ENCODE measurements around the gene TMEM200B.
"Not testable (repeated sequence)": the region's sequence is repeated elsewhere in the genome, so short reads cannot be mapped to it uniquely, and the experiment has no call there.

Gene TMEM200B

DNA sequence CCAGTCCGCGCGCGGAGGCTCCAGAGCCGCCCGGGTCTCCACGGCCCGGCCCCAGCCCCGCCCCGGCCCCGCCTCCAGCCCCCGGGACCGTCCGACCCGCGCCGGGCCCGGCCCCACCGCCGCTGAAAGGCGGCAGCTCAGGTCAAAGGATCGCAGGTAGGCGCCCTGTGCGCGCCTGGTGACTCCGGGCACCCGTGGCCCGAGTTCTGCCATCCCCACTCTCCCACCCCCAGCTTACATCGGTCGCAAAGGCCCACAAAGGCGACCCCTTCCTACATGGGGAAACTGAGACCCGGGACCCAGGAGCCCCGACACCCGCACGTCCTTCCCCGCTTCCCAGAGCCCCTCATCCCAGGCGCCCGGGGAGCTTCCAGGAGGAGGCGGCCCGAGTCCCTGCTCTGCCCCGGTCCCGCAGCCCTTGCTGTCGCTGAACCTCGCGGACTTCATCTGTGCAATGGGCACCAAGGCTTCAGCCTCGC is at the start of gene TMEM200B:
TMEM200B (minus strand) TSS at position 17 of the 479 bp plus-strand sequence. CDS start 2,075 bp downstream, outside the sequence.
- DNase-seq, result no peak

DNA sequence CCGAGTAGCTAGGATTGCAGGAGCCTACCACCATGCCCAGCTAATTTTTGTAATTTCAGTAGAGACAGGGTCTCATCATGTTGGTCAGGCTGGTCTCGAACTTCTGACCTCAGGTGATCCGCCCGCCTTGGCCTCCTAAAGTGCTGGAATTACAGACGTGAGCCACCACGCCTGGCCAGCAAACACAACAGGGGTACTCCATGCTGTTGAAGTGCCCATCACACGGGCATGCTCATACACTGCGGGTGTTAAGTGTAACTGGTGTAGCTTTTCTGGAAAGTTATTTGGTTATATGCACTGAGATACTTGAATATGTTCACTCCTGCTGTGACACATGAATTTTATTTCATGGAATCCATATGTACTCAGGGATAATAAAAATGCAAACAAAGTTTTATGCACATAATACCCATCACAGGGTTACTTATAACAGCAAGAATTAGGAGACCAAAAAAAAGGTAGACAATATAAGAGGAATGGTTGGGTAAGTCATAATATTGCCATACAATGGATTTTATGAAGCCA is 48.8 kb upstream of the TMEM200B start:
- DNase-seq, result no peak

DNA sequence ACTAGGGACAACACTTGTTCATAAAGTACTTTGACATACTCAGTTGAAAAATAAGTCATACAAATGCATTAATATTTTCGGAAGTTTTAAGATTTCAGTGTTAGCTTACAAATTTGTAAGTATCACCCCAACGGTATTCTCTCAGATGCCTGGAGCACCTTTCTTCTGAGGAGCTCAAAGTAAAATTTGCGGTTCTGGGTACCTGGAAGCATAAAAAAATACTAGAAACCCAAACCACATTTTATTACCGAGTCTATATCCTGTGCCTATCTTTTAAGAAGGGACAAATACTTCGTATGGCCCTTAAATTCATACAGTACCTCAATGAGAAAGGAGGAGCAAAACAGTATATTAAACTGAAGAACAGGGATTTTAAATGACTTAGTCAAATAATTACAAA is 47.8 kb upstream of the TMEM200B start:
- no peak for DNase-seq

DNA sequence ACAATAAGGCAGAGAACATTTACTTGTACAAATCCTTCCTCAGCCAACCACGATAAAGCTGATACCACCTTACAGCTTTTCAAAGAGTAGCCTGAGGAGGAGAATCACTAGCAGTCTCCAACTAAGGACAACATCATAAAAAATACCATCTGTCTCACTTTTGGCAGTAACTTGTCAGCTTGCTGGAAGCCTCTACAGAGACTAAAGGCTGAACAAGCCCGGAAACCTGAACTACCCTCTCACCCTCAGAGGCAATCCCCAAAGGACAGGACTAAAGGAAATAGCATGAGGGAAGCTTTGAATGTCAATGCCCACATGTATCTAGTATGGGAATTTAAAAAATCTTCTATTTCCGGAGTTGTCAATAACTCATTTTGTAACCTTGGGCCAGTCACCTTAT is 47.4 kb upstream of the TMEM200B start:
- DNase-seq, result no peak

DNA sequence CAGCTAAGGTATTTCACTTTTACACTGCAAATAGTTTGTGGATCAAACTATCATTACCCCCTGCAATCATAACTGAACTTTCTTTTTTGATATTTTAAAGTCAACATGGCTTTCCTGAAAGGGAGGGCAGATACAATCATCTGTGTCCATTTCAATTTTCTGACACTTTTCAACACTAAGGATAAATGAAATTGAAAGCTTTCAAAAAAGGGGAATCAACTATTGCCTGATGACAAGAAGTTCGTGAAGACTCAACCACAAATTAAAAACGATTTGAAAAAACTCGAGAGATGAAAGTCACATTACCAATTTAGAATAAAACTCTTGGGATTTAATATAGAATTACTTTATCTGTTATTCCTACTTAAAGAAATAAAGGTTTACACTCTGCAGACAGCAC is 46.3 kb upstream of the TMEM200B start:
- DNase-seq, result no peak

DNA sequence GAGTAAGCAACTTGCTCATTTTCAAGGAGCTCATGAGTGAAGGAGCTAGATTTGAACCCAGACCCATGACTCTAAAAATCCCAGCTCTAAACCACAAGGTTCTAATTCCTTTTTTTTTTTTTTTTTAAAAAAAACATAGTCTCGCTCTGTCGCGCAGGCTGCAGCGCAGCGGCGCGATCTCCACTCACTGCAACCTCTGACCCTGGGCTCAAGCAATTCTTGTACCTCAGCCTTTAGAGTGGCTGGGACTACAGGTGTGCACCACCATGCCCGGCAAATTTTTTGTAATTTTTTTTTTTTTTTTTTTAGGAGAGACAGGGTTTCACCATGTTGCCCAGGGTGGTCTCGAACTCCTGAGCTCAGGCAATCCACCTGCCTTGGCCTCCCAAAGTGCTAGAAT is 44.2 kb upstream of the TMEM200B start:
- DNase-seq, result no peak

DNA sequence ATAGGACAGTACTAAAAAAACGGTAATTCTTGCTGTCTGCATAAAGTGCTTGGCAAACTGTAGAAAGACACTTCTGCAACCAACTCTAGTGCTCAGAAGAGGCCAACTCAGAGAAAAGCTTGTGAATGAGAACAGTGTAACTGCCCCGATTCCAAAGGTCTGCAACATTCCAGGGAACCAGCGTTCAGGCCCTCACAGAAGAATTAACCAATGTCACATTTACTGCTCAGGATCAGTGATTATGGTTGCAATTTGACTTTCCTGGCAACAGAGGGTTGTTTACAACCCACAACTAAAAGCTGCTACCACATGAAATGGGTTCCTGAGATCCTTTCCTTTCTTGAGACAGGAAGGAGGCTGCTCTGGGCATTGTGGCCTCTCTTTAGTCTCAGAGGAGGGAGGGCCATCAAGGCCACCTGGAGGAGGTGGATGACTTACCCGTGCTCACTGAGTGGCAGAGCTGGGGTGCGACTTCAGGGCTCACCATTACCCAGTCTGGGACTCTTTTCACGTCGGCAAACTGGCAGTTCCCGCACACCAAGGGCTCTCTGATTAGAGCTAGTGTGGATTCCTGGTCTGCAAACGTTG is 42.7 kb upstream of the TMEM200B start:
- DNase-seq, result no peak

DNA sequence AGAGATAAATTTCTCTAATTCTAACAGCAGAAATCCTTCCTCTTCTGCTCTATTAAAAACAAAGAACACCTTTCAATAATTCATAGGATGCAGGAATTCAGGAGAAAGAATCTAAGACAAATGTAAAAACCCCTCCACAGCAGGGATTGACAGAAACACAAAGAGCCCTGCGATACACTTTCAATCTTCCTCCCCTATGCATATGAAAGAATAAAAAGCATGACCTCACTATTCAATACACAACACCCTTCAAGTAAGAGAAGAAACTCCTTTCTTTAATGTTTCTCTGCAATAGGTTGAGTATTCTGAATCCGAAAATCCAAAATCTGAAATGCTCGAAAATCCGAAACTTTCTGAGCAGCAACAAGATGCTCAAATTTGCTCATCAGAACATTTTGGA is 40.9 kb upstream of the TMEM200B start:
- DNase-seq, result no peak

DNA sequence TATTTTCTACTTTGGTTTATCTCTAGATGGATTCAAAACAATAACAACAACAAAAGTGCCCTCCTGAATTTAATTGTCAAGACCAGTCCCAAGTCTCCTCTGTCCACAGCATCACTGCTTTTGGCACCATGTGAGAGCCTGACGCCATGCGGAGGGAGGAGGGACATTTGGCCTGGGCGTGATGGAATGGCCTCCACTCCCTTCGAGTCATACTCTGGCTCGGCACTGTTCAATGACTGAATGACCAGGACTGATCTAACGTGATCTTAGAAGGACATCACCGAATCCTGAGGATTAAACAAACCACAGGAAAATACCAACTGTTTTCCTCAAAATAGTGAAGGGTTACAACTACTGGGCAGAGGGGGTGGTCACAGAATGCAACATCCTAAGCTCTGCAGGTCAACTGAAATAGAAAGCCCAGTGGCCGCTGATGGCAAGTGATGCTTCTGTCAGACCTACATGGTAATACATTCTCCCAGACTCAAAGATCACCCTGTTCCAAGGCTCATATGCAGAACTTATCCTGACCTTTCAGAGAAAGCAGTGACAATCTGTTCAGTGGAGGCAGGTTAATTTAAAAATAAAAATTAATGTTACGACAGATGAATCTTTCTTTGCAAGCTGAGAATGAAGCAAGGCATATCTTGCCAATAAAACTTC is 38.9 kb upstream of the TMEM200B start:
- DNase-seq, result no peak

DNA sequence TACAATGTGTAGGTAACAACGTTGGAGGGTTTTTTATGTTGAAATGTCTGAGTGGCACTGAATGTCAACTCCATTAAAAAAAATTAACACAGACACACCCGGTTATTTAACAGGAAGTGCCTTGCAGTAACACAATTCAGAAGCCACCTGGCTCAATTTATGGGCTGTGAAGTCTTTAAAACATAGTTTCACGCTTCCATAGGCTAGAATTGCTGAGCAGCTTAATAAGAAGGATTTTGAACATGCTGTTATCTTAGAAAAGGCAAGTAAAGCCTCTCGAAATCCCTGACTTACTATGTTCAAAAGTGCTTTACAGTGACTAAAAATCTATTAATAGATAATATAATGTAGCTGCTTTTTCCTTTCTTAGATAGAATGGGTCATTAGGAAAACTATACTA is 38.3 kb upstream of the TMEM200B start:
- DNase-seq, result peak in 1 of 3 experiments; percentile 30

DNA sequence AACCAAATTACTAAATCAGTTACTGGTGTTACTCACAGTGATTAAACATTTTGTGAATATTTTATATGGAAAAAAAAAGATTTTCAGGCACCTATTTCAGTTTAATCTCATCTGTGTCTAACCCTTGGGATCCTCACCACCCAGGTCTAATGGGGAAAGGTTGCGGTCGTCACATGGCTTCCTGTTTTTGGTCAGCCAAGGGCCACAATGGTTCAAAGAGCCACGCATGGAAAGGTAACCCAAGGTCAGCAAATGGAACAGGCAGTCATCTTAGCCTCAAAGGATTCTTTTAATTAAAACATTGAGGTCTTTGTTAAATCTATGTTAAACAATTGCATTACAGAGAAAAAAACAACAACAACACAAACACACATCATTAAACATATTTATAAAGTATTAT is 36.1 kb upstream of the TMEM200B start:
- DNase-seq, result no peak

DNA sequence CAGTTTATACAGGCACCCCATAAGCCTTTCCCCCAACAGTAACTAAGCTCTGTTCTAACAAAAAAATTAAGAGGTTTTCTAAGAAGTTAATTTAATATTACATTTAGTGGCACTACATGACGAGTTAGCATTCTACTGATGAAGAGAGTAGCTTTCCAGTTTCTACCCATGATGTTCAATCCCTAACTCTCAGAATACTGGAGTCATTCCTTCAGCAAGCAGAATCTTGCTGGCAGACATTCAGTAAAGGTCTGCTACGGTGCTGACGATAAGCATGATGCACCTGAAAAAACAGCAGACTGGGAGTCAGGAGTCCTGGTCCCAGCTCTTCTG is 33.5 kb upstream of the TMEM200B start:
- no peak for DNase-seq

DNA sequence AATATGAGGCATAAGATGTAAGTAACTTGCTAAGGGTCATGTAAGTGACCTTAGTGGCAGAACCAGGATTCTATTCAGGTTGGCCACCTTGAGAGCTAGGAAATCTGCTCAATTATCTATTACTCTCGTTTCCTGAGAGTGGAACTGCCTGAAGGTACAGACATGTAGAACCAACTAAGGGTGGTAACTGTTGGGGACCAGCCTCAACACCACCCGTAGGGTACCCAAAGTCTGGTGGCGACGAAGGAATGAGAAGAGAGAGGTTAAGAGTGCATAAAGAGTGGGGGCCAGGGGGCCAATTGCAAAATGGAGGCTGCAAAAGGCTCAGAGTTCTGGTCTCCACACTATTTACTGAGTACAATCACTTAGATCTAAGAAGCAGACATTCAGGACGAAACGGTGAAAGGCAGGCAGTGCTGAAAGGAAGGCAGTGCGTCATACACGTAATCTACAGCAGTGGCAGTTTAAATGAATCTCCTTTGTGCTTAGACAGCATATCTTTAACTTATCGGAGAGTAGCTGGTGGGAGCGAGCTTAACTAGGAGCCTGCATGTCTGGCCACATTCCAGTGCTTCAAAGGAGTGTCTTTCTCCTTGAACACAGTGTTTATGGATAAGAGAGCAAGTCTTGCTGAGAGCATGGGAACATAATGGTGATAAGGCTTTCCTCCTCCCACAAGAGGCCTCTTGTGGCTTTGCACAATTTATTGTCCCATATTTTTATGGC is 33.0 kb upstream of the TMEM200B start:
- DNase-seq, result no peak

DNA sequence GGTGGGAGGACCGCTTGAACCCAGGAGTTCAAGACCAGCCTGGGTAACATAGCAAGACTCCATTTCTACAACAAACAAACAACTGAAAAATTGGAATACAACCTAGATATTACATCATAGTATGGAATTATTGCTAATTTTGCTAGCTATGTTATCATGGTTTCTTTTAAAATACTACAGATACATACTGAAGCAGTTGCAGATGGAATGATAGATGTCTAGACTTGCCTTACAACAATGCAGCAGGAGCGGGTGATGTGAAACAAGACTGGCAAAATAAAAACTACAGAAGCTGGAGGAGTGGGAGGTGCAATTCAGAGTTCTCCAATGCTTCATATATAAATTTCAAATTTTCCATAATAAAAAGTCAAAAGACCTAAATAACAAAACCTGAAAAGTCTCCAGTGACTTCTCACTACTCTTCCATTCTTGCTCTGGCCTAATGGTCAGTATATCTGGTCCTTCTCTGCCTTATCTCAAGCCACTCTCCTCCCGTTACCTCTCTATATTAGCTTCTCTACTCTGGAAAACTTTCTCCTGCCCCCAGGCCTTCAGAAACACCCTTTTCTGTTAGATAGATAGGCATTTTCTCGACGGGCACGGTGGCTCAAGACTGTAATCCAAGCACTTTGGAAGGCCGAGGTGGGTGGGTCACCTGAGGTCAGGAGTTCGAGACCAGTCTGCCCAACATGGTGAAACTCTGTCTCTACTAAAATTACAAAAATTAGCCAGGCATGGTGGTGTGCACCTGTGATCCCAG is 28.5 kb upstream of the TMEM200B start:
- no peak for DNase-seq

DNA sequence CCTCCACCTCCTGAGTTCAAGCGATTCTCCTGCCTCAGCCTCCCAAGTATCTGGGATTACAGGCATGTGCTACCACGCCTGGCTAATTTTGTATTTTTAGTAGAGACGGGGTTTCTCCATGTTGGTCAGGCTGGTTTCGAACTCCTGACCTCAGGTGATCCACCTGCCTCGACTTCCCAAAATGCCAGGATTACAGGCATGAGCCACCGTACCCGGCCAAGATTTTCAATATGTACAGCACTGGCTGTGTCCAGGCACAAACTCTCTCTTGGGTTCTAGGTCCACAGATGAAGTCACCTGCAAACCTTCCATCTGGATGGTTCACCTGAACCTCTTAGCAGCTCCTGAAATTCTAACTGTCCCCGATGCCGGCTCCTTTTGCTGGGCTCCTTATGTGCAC is 26.6 kb upstream of the TMEM200B start:
- DNase-seq, result not testable (repeated sequence)

DNA sequence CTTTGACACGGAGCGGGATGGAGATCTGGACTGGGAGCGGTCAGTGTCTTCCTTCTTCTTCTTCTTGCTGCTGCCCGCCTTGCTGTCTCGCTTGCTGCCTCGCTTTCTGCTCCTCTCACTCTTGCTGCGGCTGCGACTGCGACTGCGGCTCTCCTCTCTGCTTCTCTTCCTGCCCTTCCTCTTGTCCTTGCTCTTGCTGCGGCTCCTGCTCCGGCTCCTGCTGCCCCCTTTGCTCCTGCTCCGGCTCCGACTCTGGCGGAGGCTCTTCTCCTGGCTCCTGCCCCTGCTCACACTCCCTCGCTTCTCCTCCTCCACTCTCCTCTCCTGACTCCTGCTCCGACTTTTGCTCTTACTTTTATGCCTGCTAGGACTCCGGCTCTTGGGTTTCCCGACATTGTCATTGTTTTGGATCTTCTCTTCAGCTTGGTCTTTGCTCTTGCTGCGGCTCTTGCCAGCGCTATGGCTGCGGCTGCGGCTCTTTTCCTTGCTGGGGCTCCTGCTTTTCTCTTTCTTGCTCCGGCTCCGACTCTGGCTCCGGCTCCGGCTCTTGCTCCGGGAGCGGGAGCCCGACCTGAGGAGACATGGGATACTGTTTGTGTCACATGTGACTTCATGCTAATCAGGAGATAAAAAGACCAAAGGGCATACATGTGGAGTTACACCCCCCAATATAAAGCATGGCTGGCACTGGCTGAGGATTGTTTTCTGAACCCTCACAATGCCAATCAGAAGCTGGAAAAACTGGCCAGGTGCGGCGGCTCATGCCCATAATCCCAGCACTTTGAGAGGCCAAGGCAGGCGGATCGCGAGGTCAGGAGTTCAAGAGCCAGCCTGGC is 25.2 kb upstream of the TMEM200B start:
- DNase-seq, result no peak

DNA sequence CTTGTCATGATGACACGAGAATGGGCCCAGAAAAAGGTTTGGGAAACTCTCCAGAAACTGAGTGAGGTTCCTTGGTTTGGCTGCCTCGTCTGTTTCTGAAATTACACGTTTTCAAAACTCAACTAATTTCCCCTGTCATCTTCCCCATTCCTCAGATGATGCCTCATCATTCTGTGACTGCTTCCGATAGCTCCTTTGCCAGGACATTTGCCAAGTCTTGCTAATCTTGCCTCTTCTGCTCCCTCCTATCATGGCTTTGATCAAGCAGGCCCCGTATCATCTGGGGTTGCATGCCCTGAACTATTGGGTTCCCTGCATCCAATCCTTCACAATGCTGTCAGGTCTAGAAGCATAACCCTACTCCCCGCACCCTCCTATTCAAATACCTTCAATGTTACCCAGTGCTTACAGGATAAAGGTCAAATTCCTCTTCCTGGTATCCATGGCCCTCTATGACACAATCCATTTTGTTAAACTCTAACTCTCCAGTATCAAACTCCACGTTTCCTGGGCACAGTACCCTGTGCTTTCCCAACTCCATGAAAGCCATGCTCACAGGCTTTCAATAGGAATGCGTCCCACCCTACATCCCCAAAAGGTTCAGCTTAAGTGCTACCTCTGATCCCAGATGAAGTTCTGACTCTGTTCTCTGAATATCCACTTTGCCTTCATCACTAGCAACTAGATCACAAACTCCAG is 22.2 kb upstream of the TMEM200B start:
- no peak for DNase-seq

DNA sequence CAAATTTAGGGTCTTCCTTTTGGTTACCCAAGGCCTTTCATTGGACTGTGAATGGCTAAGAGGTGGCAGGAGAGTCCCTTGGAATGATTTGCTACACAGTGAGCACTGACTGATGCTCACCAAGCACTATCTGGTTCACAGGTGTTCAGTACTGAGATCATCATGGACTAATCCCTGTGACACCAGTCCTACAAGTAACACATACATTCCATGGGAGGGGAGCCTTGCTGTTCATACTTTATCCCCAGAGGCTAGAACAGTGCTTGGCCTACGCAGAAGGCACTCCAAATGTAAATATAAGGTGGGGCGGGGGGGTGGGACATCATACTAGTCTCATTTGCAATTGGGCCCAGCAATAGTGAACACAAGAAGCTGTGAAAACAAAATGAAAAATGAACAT is 20.5 kb upstream of the TMEM200B start:
- no peak for DNase-seq

DNA sequence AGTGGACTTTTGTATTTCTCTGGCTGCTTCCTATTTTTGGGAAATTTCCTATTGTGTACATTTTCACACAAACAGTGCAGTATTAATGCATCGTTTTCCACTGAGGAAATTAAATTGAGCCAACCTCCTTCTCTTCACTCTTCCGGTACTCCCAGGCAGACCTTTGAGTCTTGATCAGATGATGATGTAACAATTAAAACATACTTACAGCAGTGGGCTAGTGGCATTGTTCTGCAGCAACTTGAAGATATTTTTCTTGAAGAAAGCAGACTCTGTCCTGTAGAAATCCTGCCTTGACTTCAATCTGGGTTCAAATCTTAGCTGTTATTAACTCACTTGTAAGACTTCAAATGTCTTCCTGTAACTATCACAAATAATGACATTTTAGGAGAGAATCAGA is 19.0 kb upstream of the TMEM200B start:
- no peak for DNase-seq

DNA sequence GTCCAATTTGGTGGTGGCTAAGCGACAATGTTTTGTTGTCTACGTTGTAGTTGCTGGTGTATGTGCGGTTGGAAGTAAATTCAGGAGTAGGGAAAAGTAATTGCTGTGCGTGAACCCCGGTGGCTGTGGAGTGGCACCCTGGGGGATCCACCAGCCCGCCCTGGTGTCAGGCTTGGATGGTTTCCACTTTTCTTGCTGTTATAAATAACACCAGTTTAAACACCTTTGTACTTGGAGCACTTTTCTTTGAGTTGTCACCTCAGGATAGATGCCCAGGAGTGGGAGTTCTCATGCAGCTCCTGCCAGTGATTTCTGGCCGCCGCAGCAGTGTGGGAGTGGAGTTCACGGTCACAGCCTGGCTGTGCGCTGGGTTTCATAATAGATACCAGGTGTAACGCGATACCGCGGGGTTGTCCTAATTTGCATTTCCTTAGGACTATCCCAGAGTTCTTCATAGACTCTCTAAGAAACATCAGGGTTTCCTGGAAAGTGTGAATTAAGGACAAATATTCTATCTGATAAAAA is 12.8 kb upstream of the TMEM200B start:
- no peak for DNase-seq

DNA sequence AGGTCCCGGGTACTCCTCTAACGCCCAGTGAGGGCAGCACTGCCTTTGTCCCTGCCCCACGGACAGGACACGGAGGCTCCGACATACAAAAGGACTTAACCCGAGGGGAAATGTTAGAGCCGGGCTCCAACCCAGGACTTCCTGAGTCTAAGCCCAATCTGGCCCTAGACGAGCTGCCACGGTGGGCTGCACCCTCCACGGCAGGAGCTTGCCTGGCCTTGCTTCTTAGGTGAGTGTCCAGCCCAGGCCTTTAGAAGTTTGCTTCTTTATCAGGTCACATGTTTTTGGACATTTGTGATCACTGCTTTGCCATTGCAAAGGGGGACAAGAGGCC is 11.0 kb upstream of the TMEM200B start:
- no peak for DNase-seq
